Spleen (tissue), 11 donors: ENCODE measurements around the gene NISCH. TPM values are rescaled to one million over a fixed set of nuclear protein-coding genes. Genes with fewer than 3 reads are reported as not detected.

Experiments
- DNase-seq: peaks from one replicate; pipeline ENCODE4 v3.0.0-alpha.2; 2020
- H3K27ac ChIP-seq, 8 donors: fragments of 200-600 bp; sonication (generic) in 7 of 8; 1 replicate in 4 of 8; 2 replicates in 4 of 8; pipeline versions ENCODE4 v1.5.0 to v1.8.0; 2016 to 2021; ENCODE audit warnings: inconsistent platforms in 4 of 8, mild to moderate bottlenecking in 4 of 8, moderate library complexity in 1 of 8
- H3K27me3 ChIP-seq, 7 donors: fragments of 200-600 bp; sonication (generic) in 6 of 7; replicated peaks in 1 of 7; 1 replicate in 4 of 7; 2 replicates in 3 of 7; pipeline versions ENCODE4 v1.5.0 to v1.8.0; 2016 to 2021; ENCODE audit warnings: inconsistent platforms in 3 of 7, mild to moderate bottlenecking in 1 of 7
- H3K36me3 ChIP-seq, 6 donors: fragments of 200-600 bp; sonication (generic) in 5 of 6; 1 replicate in 4 of 6; 2 replicates in 2 of 6; pipeline versions ENCODE4 v1.5.0 to v1.8.0; 2016 to 2021; ENCODE audit warnings: inconsistent platforms in 2 of 6
- H3K4me1 ChIP-seq, 6 donors: fragments of 200-600 bp; sonication (generic) in 5 of 6; 1 replicate in 3 of 6; 2 replicates in 3 of 6; pipeline versions ENCODE4 v1.5.0 to v1.8.0; 2016 to 2021; ENCODE audit warnings: inconsistent platforms in 3 of 6
- H3K4me3 ChIP-seq, 8 donors: fragments of 200-600 bp; sonication (generic) in 7 of 8; 1 replicate in 4 of 8; 2 replicates in 4 of 8; pipeline versions ENCODE4 v1.5.0 to v1.8.0; 2016 to 2021; ENCODE audit warnings: inconsistent platforms in 4 of 8, mild to moderate bottlenecking in 4 of 8, moderate library complexity in 2 of 8
- H3K9me3 ChIP-seq, 8 donors: fragments of 200-600 bp; sonication (generic) in 7 of 8; 1 replicate in 4 of 8; 2 replicates in 4 of 8; pipeline versions ENCODE4 v1.5.0 to v1.8.0; 2016 to 2021; ENCODE audit warnings: inconsistent platforms in 4 of 8
- POLR2A ChIP-seq, 3 donors: fragments of 450-650 bp; IDR thresholded peaks; one replicate each; pipeline ENCODE4 v1.5.1; 2017; ENCODE audit warnings: antibody characterized with exemption in 3 of 3, mild to moderate bottlenecking in 1 of 3
- POLR2AphosphoS5 ChIP-seq, 3 donors: sonication (generic); formaldehyde crosslinking; IDR thresholded peaks; one replicate each; pipeline ENCODE4 v1.5.1; 2017; ENCODE audit warnings: antibody characterized with exemption in 3 of 3
- WGBS, 5 donors: extraction: QIAGEN DNeasy Blood & Tissue Kit in 3 of 5; methylation state at CpG; one replicate each; pipeline versions ENCODE4 v1.1.5 to v1.1.7; 2013 to 2018; 5-methylcytosine and 5-hydroxymethylcytosine counted together
- intact Hi-C: fragments of 100-400 bp; cut with DNase I; formaldehyde crosslinking; loops from one replicate; pipeline ENCODE4 v1.15.0; 2023; ENCODE audit warnings: low total_unique reads
- polyA plus RNA-seq, 3 donors: library from polyadenylated mRNA; stranded (reverse); fragments of 200-250 nt; gene quantifications; one replicate each; pipeline ENCODE4 v1.2.1, GENCODE V29; 2013
- total RNA-seq, 7 donors: library from RNA; depleted of rRNA in 3 of 7; stranded (reverse); fragments of >200 nt in 3 of 7; fragmentation: NEBNext Ultra II Directional in 4 of 7; extraction: Animal tissue kit (Norgen Biotek cat#: 25700) in 4 of 7; gene quantifications; one replicate each; pipeline versions ENCODE4 v1.1.0 to v1.2.1, GENCODE V29; 2016 to 2021
- TF ChIP-seq, protein P1 (sequence below), 11 experiments: fragments of 200-600 bp in 7 of 11; fragments of 450-650 bp in 4 of 11; sonication (generic) in 4 of 11; IDR thresholded peaks in 8 of 11; conservative IDR thresholded peaks in 3 of 11; 1 replicate in 7 of 11; 2 replicates in 4 of 11; pipeline versions ENCODE4 v1.4.0 to v1.8.0; 2016 to 2021; ENCODE audit warnings: antibody characterized with exemption in 11 of 11, inconsistent platforms in 4 of 11, mild to moderate bottlenecking in 1 of 11
- donor health status: healthy with polysubstance abuse.
- donor health status: DM: no; HTN: no; CAD: no; lungs with moderate emphysema.
- donor health status: DM: no; HTN: no; CAD: no.
- donor health status: Bipolar disorder and iron deficiency.
- donor health status: healthy.
- donor health status: DM: no; HTN: no; CAD: no.
- donor health status: DM: yes; HTN: yes; CAD: no.

The NISCH gene
- total and polyA plus RNA-seq, 10 donors, result 18.9 to 92.7 (median 78.8) TPM

DNA sequence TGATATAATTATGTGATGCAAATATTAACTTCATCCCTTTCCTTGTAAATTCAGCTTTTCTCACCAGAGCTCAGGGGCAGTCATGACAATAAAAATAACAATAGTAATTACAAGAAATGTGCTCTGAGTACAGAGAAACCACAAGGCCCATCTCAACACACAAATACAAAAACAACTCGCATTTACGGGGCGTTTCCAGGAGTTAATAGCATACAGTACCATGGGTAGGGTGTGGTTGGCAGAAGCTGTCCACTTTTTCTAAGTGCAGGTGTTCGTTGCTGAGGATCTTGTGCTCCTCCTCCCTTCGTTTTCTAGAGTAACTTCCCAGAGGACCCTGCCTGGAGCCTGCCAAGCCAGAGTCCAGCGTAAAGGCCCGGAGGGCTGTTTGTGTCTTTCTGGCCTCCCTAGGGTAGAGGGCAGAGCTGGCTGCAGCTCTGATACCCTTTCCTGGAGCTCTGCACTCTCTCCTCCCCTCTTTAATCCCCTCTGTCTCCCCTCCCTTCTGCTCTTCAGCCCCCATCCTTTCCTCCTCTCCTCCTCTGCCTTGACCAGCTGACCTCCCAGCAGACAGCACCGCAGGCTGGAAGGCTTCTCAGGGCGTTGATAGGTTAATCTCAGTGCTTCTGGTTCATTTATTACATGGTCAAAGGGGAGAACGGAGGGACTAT, 21.9 kb upstream of the NISCH start:
- 66 to 85% (median 78%) methylated on average over 10 of the region's 10 CpGs for WGBS, 5 donors
- Histone ChIP-seq H3K36me3 (no peaks in the 10 kb centered on the region), H3K27ac (peak overlapping the region in 2 of 8 donors; percentile 11 to 21), H3K4me3 (no peak overlapping the region), H3K27me3 (no peaks in the 10 kb centered on the region), H3K4me1 (peaks cover 0 to 65% (median 22%) of the 10 kb centered on the region in 6 donors), H3K9me3 (no peaks in the 10 kb centered on the region)
- intact Hi-C loops, result no loop called here
- DNase-seq, result peak; percentile 61
- TF ChIP-seq POLR2A (IDR thresholded peaks at IDR 0.05) (no peak), POLR2AphosphoS5 (IDR thresholded peaks at IDR 0.05) (no peak)
- TF ChIP-seq, protein P1, sequence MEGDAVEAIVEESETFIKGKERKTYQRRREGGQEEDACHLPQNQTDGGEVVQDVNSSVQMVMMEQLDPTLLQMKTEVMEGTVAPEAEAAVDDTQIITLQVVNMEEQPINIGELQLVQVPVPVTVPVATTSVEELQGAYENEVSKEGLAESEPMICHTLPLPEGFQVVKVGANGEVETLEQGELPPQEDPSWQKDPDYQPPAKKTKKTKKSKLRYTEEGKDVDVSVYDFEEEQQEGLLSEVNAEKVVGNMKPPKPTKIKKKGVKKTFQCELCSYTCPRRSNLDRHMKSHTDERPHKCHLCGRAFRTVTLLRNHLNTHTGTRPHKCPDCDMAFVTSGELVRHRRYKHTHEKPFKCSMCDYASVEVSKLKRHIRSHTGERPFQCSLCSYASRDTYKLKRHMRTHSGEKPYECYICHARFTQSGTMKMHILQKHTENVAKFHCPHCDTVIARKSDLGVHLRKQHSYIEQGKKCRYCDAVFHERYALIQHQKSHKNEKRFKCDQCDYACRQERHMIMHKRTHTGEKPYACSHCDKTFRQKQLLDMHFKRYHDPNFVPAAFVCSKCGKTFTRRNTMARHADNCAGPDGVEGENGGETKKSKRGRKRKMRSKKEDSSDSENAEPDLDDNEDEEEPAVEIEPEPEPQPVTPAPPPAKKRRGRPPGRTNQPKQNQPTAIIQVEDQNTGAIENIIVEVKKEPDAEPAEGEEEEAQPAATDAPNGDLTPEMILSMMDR (IDR thresholded peaks at IDR 0.05 in 8 of 11, conservative IDR thresholded peaks at IDR 0.05 in 3 of 11), result no peak

DNA sequence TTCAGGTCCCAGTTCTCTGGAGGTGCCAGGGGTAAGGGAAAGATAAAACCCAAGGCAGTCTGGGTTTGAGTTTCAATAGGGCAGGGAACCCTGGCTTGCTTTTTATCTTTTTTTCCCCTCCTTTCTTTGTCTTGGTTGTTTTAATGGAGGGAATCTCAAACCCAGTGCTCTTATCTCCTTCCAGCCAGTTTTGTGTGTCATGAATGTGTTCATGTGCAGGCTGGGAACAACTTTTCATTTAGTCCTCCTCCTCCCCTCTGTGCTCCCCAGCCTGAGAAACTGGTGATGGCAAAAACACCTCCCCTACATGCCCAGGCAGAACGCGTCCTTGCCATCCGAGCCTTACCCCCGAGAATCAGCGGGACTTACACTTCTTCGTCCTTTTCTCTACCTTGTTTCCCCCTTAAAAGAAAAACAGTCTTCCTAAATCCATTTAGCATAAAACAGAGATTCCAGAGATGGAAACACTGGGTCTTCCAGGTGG, 21.4 kb upstream of the NISCH start:
- intact Hi-C loops, result no loop called here

DNA sequence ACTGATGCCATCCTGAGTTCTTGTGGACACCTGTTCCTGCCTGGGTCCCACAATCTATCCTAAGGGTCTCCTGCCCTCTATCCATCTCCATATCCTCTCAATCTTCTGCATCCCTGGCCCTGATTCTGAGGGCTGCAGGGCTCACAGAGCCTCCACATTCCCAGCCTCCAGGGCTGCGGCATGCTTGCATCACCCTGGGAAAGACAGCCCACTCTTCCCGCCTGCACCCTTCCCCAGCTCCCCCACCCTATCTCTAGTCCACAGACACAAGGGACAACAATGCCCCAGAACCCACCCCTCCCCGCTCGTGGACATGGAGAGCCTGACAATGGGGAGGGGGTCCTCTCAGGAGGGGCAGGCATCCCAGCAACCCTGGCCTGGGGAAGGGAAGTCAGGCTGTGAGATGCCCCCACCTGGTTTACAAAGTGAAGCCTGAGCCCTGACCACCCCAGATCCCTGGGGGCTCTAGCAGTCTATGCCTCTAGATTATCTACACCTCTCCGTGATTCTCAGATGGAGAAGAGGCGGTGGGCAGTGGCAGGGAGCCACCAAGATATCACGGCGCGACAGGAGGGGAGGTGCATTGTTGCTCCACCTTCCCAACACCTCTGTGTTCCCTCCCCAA, 20.8 kb upstream of the NISCH start:
- Histone ChIP-seq H3K9me3 (no peaks in the 10 kb centered on the region), H3K27ac (peak overlapping the region in 1 of 8 donors; percentile 13), H3K4me1 (peaks cover 0 to 59% (median 22%) of the 10 kb centered on the region in 6 donors), H3K36me3 (no peaks in the 10 kb centered on the region), H3K27me3 (no peaks in the 10 kb centered on the region), H3K4me3 (no peak overlapping the region)
- TF ChIP-seq POLR2A (IDR thresholded peaks at IDR 0.05) (no peak), POLR2AphosphoS5 (IDR thresholded peaks at IDR 0.05) (no peak)
- TF ChIP-seq, protein P1 (IDR thresholded peaks at IDR 0.05 in 8 of 11, conservative IDR thresholded peaks at IDR 0.05 in 3 of 11), result no peak
- WGBS, 5 donors, result 80 to 96% (median 92%) methylated on average over 7 to 9 of the region's 9 CpGs
- intact Hi-C loops, result no loop called here
- peak; percentile 46 for DNase-seq

More for the DNA sequence above, 21.4 kb upstream of the NISCH start:
- WGBS, 5 donors, result 89 to 96% (median 95%) methylated on average over 6 of the region's 6 CpGs
- Histone ChIP-seq H3K27me3 (no peaks in the 10 kb centered on the region), H3K36me3 (no peaks in the 10 kb centered on the region), H3K9me3 (no peaks in the 10 kb centered on the region), H3K4me1 (peaks cover 0 to 60% (median 22%) of the 10 kb centered on the region in 6 donors), H3K27ac (no peak overlapping the region), H3K4me3 (no peak overlapping the region)
- TF ChIP-seq, protein P1 (IDR thresholded peaks at IDR 0.05 in 8 of 11, conservative IDR thresholded peaks at IDR 0.05 in 3 of 11), result no peak
- no peak for TF ChIP-seq POLR2AphosphoS5 (IDR thresholded peaks at IDR 0.05)
- no peak for TF ChIP-seq POLR2A (IDR thresholded peaks at IDR 0.05)
- peak; percentile 28 for DNase-seq
